K562 (cell line): ENCODE measurements around the gene UBE3B. TPM values are rescaled to one million over a fixed set of nuclear protein-coding genes. Genes with fewer than 3 reads are reported as not detected.
A peak's percentile ranks its signal among the peaks of the same experiment; 100 is the strongest.

Source experiments
- ATAC-seq: fragments of 200-7000 bp; cut with Tn5 transposase; 3 replicates; pipeline ENCODE4 v1.9.1; 2020; ENCODE audit warnings: moderate library complexity
- BruUV-seq: library from RNA; stranded (reverse); fragments of 400-500 nt; replicated peaks from 2 replicates; lab custom pipeline; 2021; lab: Mats Ljungman, UMichigan
- CTCF ChIA-PET: fragments of 300-600 bp; formaldehyde crosslinking; extraction: SDS; loops from one replicate; lab custom pipeline; 2021; ENCODE audit warnings: low intra/inter-chr PET ratio; lab: Yijun Ruan, JAX
- POLR2A ChIA-PET: fragments of 300-600, 350-650 bp; sonication (Branson Sonifier 250); formaldehyde crosslinking; extraction: SDS; loops from one replicate; lab custom pipeline; 2021; ENCODE audit warnings: antibody characterized with exemption, inconsistent platforms; lab: Yijun Ruan, JAX
- DNase-seq, 4 experiments: peaks; one replicate each; pipeline versions ENCODE4 v3.0.0 to v3.0.0-alpha.2; 2011 to 2018; ENCODE audit warnings: low spot score in 3 of 4, mixed read lengths in 3 of 4; ENCODE audit errors: extremely low read depth in 1 of 4
- FAIRE-seq: peaks from 2 replicates; lab custom pipeline; 2011; peaks lifted over from hg19 to GRCh38; lab: Jason Lieb, UNC
- H2AFZ ChIP-seq: 2 replicates; pipeline ENCODE4 v1.6.0; 2011; ENCODE audit warnings: low read depth, low read length, control low read depth, inconsistent platforms
- H3K27ac ChIP-seq: fragments of 200-600 bp; 3 replicates; pipeline ENCODE4 v1.8.0; 2011; ENCODE audit warnings: low read depth, mild to moderate bottlenecking, control low read depth, inconsistent platforms, low read length, moderate library complexity, mixed read lengths; ENCODE audit errors: extremely low read depth
- H3K27me3 ChIP-seq, 2 experiments: fragments of 300-600 bp in 1 of 2; 2 replicates in 1 of 2; 3 replicates in 1 of 2; pipeline versions ENCODE4 v1.6.0 to v1.8.0; 2011; ENCODE audit warnings: inconsistent platforms in 2 of 2, low read length in 2 of 2, mild to moderate bottlenecking in 1 of 2, mixed read lengths in 1 of 2, moderate library complexity in 1 of 2; ENCODE audit not compliant: control insufficient read depth in 2 of 2, insufficient read depth in 2 of 2
- H3K36me3 ChIP-seq: fragments of 300-600 bp; 3 replicates; pipeline ENCODE4 v1.8.0; 2011; ENCODE audit warnings: mild to moderate bottlenecking, low read length, inconsistent platforms; ENCODE audit not compliant: control insufficient read depth, insufficient read depth
- H3K4me1 ChIP-seq, 2 experiments: fragments of 200-600 bp in 1 of 2; replicated peaks in 1 of 2; 2 replicates in 1 of 2; 3 replicates in 1 of 2; pipeline versions ENCODE4 v1.5.1 to v1.8.0; 2011; ENCODE audit warnings: inconsistent platforms in 2 of 2, low read length in 2 of 2, mild to moderate bottlenecking in 1 of 2, mixed read lengths in 1 of 2, moderate library complexity in 1 of 2; ENCODE audit not compliant: control insufficient read depth in 2 of 2, insufficient read depth in 2 of 2
- H3K4me2 ChIP-seq: 2 replicates; pipeline ENCODE4 v1.6.1; 2011; ENCODE audit warnings: low read length, control low read depth, inconsistent platforms, mixed read lengths; ENCODE audit not compliant: insufficient read depth
- H3K4me3 ChIP-seq: fragments of 200-600 bp; sonication (generic), shearing (Covaris generic); 2 replicates; pipeline ENCODE4 v1.5.1; 2016; ENCODE audit warnings: control low read depth, inconsistent platforms
- H3K79me2 ChIP-seq: fragments of 200-600 bp; 3 replicates; pipeline ENCODE4 v1.8.0; 2011; ENCODE audit warnings: low read length, inconsistent platforms; ENCODE audit not compliant: control insufficient read depth, insufficient read depth
- H3K9ac ChIP-seq, 2 experiments: 2 replicates each; pipeline versions ENCODE4 v1.6.0 to v1.6.1; 2011; ENCODE audit warnings: low read depth in 2 of 2, low read length in 2 of 2, control low read depth in 1 of 2, inconsistent platforms in 1 of 2, mild to moderate bottlenecking in 1 of 2, mixed read lengths in 1 of 2; ENCODE audit not compliant: insufficient read depth in 1 of 2
- H3K9me1 ChIP-seq: one replicate; pipeline ENCODE4 v1.6.0; 2011; ENCODE audit warnings: inconsistent platforms, mild to moderate bottlenecking, low read length, moderate library complexity; ENCODE audit not compliant: control insufficient read depth, insufficient read depth
- H3K9me3 ChIP-seq: replicated peaks from 2 replicates; pipeline ENCODE4 v1.5.1; 2011; ENCODE audit warnings: low read depth, low read length, inconsistent platforms; ENCODE audit not compliant: control insufficient read depth, insufficient read depth
- H4K20me1 ChIP-seq: replicated peaks from 2 replicates; pipeline ENCODE4 v1.6.1; 2011; ENCODE audit warnings: low read length, inconsistent platforms, mixed read lengths; ENCODE audit not compliant: control insufficient read depth, insufficient read depth
- CBX2 ChIP-seq: fragments of 200-600 bp; sonication (generic); IDR thresholded peaks from one replicate; pipeline ENCODE4 v1.6.1; 2012; ENCODE audit warnings: mild to moderate bottlenecking, low read length, inconsistent platforms; ENCODE audit not compliant: insufficient read depth, poor library complexity, severe bottlenecking
- CC2D1A ChIP-seq: fragments of 450-650 bp; IDR thresholded peaks from 2 replicates; pipeline ENCODE4 v1.6.1; 2017; ENCODE audit warnings: mild to moderate bottlenecking
- ELF1 ChIP-seq: fragments of 200-800 bp; sonication (Bioruptor generic); IDR thresholded peaks from 2 replicates; pipeline ENCODE4 v1.6.1; 2016; ENCODE audit warnings: missing genetic modification characterization, missing compliant biosample characterization
- IRF2 ChIP-seq: sonication (generic); formaldehyde crosslinking; IDR thresholded peaks from 2 replicates; pipeline ENCODE4 v1.8.1; 2022; ENCODE audit warnings: mild to moderate bottlenecking, missing genetic modification reagents
- MCM7 ChIP-seq, 2 experiments: fragments of 450-650 bp; IDR thresholded peaks; 2 replicates each; pipeline ENCODE4 v1.6.1; 2016 to 2018
- MEF2A ChIP-seq: IDR thresholded peaks from 2 replicates; pipeline ENCODE4 v1.6.1; 2011; ENCODE audit warnings: low read depth, mild to moderate bottlenecking, low read length, moderate library complexity; ENCODE audit not compliant: control insufficient read depth
- NFYB ChIP-seq: IDR thresholded peaks from 2 replicates; pipeline ENCODE4 v1.6.1; 2011; ENCODE audit warnings: mild to moderate bottlenecking, moderate library complexity; ENCODE audit not compliant: insufficient read length; ENCODE audit errors: extremely low read depth
- NR1H2 ChIP-seq: sonication (generic); formaldehyde crosslinking; IDR thresholded peaks from 2 replicates; pipeline ENCODE4 v1.4.0; 2020; ENCODE audit warnings: mild to moderate bottlenecking, missing genetic modification reagents
- OTX1 ChIP-seq: fragments of 450-650 bp; formaldehyde crosslinking; IDR thresholded peaks from 2 replicates; pipeline ENCODE4 v1.4.0; 2022; ENCODE audit warnings: mild to moderate bottlenecking
- PRMT5 ChIP-seq: sonication (generic); formaldehyde crosslinking; IDR thresholded peaks from 2 replicates; pipeline ENCODE4 v1.5.0; 2020; ENCODE audit warnings: missing genetic modification reagents
- RFX7 ChIP-seq: fragments of 250-450 bp; sonication (Bioruptor Pico); IDR thresholded peaks from 2 replicates; pipeline ENCODE4 v1.5.1; 2021; ENCODE audit warnings: mild to moderate bottlenecking
- SIX5 ChIP-seq, 2 experiments: IDR thresholded peaks; 2 replicates each; pipeline ENCODE4 v1.6.1; 2011; ENCODE audit warnings: low read length in 2 of 2, borderline replicate concordance in 1 of 2, low read depth in 1 of 2, mild to moderate bottlenecking in 1 of 2, moderate library complexity in 1 of 2; ENCODE audit not compliant: insufficient read depth in 1 of 2
- WGBS: fragments of 100-300 bp; shearing (Covaris generic); methylation state at CpG from one replicate; pipeline ENCODE4 v1.1.6; 2016; ENCODE audit warnings: low coverage, mixed read lengths; ENCODE audit not compliant: insufficient coverage; ENCODE audit errors: missing lambda C conversion rate; 5-methylcytosine and 5-hydroxymethylcytosine counted together
- in situ Hi-C: fragments of 300-500 bp; cut with MboI; formaldehyde crosslinking; loops from 4 replicates; pipeline ENCODE4 v1.15.0; 2018; ENCODE audit warnings: inconsistent platforms, mixed read lengths
- intact Hi-C: fragments of 100-400 bp; cut with micrococcal nuclease; formaldehyde crosslinking; loops from 2 replicates; pipeline ENCODE4 v1.14.2; 2022
- polyA plus RNA-seq, 8 experiments: library from polyadenylated mRNA; depleted of rRNA in 4 of 8; stranded (reverse) in 5 of 8; unstranded in 3 of 8; fragments of >200 nt; fragmentation: Nextera tagmentation in 2 of 8; fragmentation: Illumina TruSeq in 1 of 8; extraction: Ambion mirVana in 2 of 8; extraction: Trizol in 1 of 8; gene quantifications; 2 replicates each; pipeline versions ENCODE4 v1.2.1 to v1.2.3, GENCODE V29; 2011 to 2014; ENCODE audit warnings: inconsistent platforms in 1 of 8, missing spikeins in 1 of 8
- total RNA-seq, 7 experiments: library from RNA; depleted of rRNA in 6 of 7; stranded (reverse); fragments of >200 nt in 6 of 7; fragmentation: Illumina TruSeq in 2 of 7; extraction: Trizol in 2 of 7; gene quantifications; 2 replicates each; pipeline versions ENCODE4 v1.2.1 to v1.2.3, GENCODE V29; 2011 to 2021; ENCODE audit warnings: low replicate concordance in 1 of 7
- TF ChIP-seq, protein P1 (sequence below), 2 experiments: IDR thresholded peaks; 2 replicates each; pipeline ENCODE4 v1.6.1; 2012; ENCODE audit warnings: improper control_type of control experiment in 2 of 2, low read depth in 2 of 2, low read length in 2 of 2, borderline replicate concordance in 1 of 2
- TF ChIP-seq, protein P2 (sequence below): sonication (generic); formaldehyde crosslinking; IDR thresholded peaks from 2 replicates; pipeline ENCODE4 v1.8.1; 2023; ENCODE audit warnings: mild to moderate bottlenecking, missing genetic modification reagents, moderate library complexity
- TF ChIP-seq, protein P3 (sequence below): sonication (generic); formaldehyde crosslinking; IDR thresholded peaks from 2 replicates; pipeline ENCODE4 v1.8.1; 2022; ENCODE audit warnings: missing genetic modification reagents
- TF ChIP-seq, protein P4 (sequence below): sonication (generic); formaldehyde crosslinking; IDR thresholded peaks from 2 replicates; pipeline ENCODE4 v1.8.0; 2023; ENCODE audit warnings: mild to moderate bottlenecking, missing genetic modification reagents

Gene UBE3B
- total and polyA plus RNA-seq, 9 of the 15 experiments (the other 6 are each of a cell fraction or from before 2014, with no cell fraction given), result 7.6 to 23.6 (median 15.5) TPM

DNA sequence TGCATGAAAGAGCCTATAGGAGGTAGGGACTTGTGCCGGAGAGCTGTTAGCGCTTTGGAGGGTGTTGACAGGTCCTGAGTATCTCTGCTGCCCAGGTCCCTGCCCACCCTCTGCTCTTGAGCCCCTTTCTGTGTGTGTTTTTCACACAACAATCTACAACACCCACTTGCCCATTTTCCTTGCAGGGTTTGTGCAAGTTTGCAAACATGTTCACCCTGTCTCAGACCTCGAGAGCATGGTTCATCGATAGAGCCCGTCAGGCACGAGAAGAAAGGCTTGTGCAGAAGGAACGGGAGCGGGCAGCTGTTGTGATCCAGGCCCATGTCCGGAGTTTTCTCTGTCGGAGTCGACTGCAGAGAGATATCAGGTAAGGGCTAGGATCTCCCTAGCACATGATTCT lies 5.9 kb downstream of the UBE3B start:
- FAIRE-seq (no peak), ATAC-seq (no peak), DNase-seq (no peak)
- Histone ChIP-seq H3K9me1 (no peaks in the 10 kb centered on the region), H3K27ac (no peak overlapping the region), H3K9ac (peak overlapping the region in 1 of 2 experiments; percentile 42; a peak in 1 of 4 replicates), H3K4me3 (no peak overlapping the region), H3K4me1 (peaks cover 3 to 4% of the 10 kb centered on the region in 2 experiments; a peak in 1 of 5 replicates), H3K4me2 (no peak overlapping the region), H3K36me3 (peaks cover 49% of the 10 kb centered on the region), H3K79me2 (peaks cover 8% of the 10 kb centered on the region; the same call in 2 of the 3 replicates), H3K9me3 (no peaks in the 10 kb centered on the region), H3K27me3 (no peaks in the 10 kb centered on the region), H4K20me1 (no peaks in the 10 kb centered on the region), H2AFZ (no peak overlapping the region)
- WGBS, result 90% methylated on average over 11 of the region's 11 CpGs
- intact Hi-C loops, result no loop called here
- in situ Hi-C loops, result no loop called here
- BruUV-seq, result no TSS peak
- CTCF ChIA-PET, result no interaction called here
- POLR2A ChIA-PET, result interaction anchor here (0.6 to 1.0 kb wide), 3 partner anchors 10 to 22 kb away, joined by 3 read pairs; no protein-coding TSS in a partner anchor
- TF ChIP-seq CBX2 (no peak), ELF1 (tag) (no peak), CC2D1A (no peak), IRF2 (CRISPR knock-in tag) (no peak), NR1H2 (CRISPR knock-in tag) (no peak), MEF2A (no peak), PRMT5 (no peak), SIX5 (IDR thresholded peaks at IDR 0.05; ENCODE audit: borderline replicate concordance in 1 of 2, insufficient read depth in 1 of 2, low read depth in 1 of 2, low read length in 2 of 2) (no peak), MCM7 (IDR thresholded peaks at IDR 0.05) (no peak), OTX1 (CRISPR knock-in tag) (no peak), NFYB (no peak), RFX7 (CRISPR knock-in tag) (no peak)
- TF ChIP-seq, protein P1, sequence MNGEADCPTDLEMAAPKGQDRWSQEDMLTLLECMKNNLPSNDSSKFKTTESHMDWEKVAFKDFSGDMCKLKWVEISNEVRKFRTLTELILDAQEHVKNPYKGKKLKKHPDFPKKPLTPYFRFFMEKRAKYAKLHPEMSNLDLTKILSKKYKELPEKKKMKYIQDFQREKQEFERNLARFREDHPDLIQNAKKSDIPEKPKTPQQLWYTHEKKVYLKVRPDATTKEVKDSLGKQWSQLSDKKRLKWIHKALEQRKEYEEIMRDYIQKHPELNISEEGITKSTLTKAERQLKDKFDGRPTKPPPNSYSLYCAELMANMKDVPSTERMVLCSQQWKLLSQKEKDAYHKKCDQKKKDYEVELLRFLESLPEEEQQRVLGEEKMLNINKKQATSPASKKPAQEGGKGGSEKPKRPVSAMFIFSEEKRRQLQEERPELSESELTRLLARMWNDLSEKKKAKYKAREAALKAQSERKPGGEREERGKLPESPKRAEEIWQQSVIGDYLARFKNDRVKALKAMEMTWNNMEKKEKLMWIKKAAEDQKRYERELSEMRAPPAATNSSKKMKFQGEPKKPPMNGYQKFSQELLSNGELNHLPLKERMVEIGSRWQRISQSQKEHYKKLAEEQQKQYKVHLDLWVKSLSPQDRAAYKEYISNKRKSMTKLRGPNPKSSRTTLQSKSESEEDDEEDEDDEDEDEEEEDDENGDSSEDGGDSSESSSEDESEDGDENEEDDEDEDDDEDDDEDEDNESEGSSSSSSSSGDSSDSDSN (IDR thresholded peaks at IDR 0.05; ENCODE audit: borderline replicate concordance in 1 of 2, low read depth in 2 of 2, low read length in 2 of 2), result no peak
- TF ChIP-seq, protein P2, sequence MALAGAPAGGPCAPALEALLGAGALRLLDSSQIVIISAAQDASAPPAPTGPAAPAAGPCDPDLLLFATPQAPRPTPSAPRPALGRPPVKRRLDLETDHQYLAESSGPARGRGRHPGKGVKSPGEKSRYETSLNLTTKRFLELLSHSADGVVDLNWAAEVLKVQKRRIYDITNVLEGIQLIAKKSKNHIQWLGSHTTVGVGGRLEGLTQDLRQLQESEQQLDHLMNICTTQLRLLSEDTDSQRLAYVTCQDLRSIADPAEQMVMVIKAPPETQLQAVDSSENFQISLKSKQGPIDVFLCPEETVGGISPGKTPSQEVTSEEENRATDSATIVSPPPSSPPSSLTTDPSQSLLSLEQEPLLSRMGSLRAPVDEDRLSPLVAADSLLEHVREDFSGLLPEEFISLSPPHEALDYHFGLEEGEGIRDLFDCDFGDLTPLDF (CRISPR knock-in tag), result no peak
- TF ChIP-seq, protein P3, sequence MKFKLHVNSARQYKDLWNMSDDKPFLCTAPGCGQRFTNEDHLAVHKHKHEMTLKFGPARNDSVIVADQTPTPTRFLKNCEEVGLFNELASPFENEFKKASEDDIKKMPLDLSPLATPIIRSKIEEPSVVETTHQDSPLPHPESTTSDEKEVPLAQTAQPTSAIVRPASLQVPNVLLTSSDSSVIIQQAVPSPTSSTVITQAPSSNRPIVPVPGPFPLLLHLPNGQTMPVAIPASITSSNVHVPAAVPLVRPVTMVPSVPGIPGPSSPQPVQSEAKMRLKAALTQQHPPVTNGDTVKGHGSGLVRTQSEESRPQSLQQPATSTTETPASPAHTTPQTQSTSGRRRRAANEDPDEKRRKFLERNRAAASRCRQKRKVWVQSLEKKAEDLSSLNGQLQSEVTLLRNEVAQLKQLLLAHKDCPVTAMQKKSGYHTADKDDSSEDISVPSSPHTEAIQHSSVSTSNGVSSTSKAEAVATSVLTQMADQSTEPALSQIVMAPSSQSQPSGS (CRISPR knock-in tag), result no peak
- TF ChIP-seq, protein P4, sequence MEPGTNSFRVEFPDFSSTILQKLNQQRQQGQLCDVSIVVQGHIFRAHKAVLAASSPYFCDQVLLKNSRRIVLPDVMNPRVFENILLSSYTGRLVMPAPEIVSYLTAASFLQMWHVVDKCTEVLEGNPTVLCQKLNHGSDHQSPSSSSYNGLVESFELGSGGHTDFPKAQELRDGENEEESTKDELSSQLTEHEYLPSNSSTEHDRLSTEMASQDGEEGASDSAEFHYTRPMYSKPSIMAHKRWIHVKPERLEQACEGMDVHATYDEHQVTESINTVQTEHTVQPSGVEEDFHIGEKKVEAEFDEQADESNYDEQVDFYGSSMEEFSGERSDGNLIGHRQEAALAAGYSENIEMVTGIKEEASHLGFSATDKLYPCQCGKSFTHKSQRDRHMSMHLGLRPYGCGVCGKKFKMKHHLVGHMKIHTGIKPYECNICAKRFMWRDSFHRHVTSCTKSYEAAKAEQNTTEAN, result no peak
